GM19452 (cell line): ENCODE results near the gene ANKRD11.
"Not testable (repeated sequence)": the region's sequence is repeated elsewhere in the genome, so short reads cannot be mapped to it uniquely, and the experiment has no call there.

Source experiments
- ATAC-seq: cut with Tn5 transposase; IDR thresholded peaks from one replicate; pipeline ENCODE4 v1.9.1; 2021; ENCODE audit not compliant: unreplicated experiment

Gene ANKRD11

GRCh38 chr16:89482150-89482816 is 8.1 kb downstream of the ANKRD11 start:
- no peak for ATAC-seq

- no peak for ATAC-seq
Measured at GRCh38 chr16:89481356-89481955, 8.9 kb downstream of the ANKRD11 start.

GRCh38 chr16:89478576-89479221 is 11.7 kb downstream of the ANKRD11 start:
- no peak for ATAC-seq

GRCh38 chr16:89476811-89477261 is 13.5 kb downstream of the ANKRD11 start:
- ATAC-seq, result peak; percentile 55

GRCh38 chr16:89476379-89476778 is 14.0 kb downstream of the ANKRD11 start:
- no peak for ATAC-seq

GRCh38 chr16:89475144-89475543 is 15.2 kb downstream of the ANKRD11 start:
- ATAC-seq, result no peak

GRCh38 chr16:89473791-89474414 is 16.5 kb downstream of the ANKRD11 start:
- ATAC-seq, result no peak

- no peak for ATAC-seq
Measured at GRCh38 chr16:89473136-89473712, 17.1 kb downstream of the ANKRD11 start.

GRCh38 chr16:89472711-89473075 is 17.7 kb downstream of the ANKRD11 start:
- no peak for ATAC-seq

- ATAC-seq, result no peak
Measured at GRCh38 chr16:89467382-89467781, 23.0 kb downstream of the ANKRD11 start.

GRCh38 chr16:89466920-89467319 is 23.4 kb downstream of the ANKRD11 start:
- ATAC-seq, result no peak

GRCh38 chr16:89463312-89463711 is 27.0 kb downstream of the ANKRD11 start:
- not testable (repeated sequence) for ATAC-seq

GRCh38 chr16:89462639-89463038 is 27.7 kb downstream of the ANKRD11 start:
- not testable (repeated sequence) for ATAC-seq

GRCh38 chr16:89461890-89462289 is 28.5 kb downstream of the ANKRD11 start:
- not testable (repeated sequence) for ATAC-seq

GRCh38 chr16:89460556-89460955 is 29.8 kb downstream of the ANKRD11 start:
- ATAC-seq, result no peak

- no peak for ATAC-seq
Measured at GRCh38 chr16:89458967-89459366, 31.4 kb downstream of the ANKRD11 start.

- no peak for ATAC-seq
Measured at GRCh38 chr16:89458551-89458950, 31.8 kb downstream of the ANKRD11 start.

GRCh38 chr16:89456419-89456959 is 33.9 kb downstream of the ANKRD11 start:
- no peak for ATAC-seq

GRCh38 chr16:89455692-89456091 is 34.7 kb downstream of the ANKRD11 start:
- ATAC-seq, result no peak

GRCh38 chr16:89455178-89455577 is 35.2 kb downstream of the ANKRD11 start:
- ATAC-seq, result no peak
